ENCODE data around the gene ACP1. TPM values are rescaled to one million over a fixed set of nuclear protein-coding genes. Genes with fewer than 3 reads are reported as not detected.

ACP1 gene
- total RNA-seq, 1 donor from 2014 or later = 133 TPM

DNA sequence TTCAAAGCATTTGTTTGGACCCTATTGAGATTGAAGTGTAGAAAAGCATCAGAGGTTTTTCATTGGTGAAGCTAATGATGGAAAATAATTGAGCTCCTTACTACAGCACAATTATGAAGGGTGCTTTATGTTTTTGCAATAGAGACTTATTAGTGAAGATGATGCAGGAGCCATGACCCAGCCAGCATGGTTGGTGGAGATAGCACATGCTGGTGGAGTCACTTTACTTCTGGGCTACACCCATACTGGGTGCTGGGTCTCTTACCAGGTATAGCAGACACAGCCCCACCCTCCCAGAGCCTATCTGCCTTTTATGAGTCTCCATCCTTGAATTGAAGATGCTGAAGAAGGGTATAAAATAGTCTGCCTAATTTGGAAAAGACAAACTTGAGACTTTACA, 3.6 kb downstream of the ACP1 start:
- DNase-seq (ENCODE audit: low read depth, low spot score) = no peak
- no peak overlapping the region for H3K27ac Mint-ChIP-seq (ENCODE audit: unreplicated experiment)
- TF ChIP-seq, protein P1, sequence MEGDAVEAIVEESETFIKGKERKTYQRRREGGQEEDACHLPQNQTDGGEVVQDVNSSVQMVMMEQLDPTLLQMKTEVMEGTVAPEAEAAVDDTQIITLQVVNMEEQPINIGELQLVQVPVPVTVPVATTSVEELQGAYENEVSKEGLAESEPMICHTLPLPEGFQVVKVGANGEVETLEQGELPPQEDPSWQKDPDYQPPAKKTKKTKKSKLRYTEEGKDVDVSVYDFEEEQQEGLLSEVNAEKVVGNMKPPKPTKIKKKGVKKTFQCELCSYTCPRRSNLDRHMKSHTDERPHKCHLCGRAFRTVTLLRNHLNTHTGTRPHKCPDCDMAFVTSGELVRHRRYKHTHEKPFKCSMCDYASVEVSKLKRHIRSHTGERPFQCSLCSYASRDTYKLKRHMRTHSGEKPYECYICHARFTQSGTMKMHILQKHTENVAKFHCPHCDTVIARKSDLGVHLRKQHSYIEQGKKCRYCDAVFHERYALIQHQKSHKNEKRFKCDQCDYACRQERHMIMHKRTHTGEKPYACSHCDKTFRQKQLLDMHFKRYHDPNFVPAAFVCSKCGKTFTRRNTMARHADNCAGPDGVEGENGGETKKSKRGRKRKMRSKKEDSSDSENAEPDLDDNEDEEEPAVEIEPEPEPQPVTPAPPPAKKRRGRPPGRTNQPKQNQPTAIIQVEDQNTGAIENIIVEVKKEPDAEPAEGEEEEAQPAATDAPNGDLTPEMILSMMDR (conservative IDR thresholded peaks at IDR 0.05) = no peak
- peaks cover 3% of the 10 kb centered on the region for H3K27me3 Mint-ChIP-seq (ENCODE audit: low read depth)
- peaks cover 5% of the 10 kb centered on the region for H3K36me3 Mint-ChIP-seq (ENCODE audit: low read depth)
- H3K9me3 Mint-ChIP-seq = no peaks in the 10 kb centered on the region
- H3K4me3 Mint-ChIP-seq = peak overlapping the region; percentile 17
- H3K4me1 Mint-ChIP-seq = peaks cover 30% of the 10 kb centered on the region

DNA sequence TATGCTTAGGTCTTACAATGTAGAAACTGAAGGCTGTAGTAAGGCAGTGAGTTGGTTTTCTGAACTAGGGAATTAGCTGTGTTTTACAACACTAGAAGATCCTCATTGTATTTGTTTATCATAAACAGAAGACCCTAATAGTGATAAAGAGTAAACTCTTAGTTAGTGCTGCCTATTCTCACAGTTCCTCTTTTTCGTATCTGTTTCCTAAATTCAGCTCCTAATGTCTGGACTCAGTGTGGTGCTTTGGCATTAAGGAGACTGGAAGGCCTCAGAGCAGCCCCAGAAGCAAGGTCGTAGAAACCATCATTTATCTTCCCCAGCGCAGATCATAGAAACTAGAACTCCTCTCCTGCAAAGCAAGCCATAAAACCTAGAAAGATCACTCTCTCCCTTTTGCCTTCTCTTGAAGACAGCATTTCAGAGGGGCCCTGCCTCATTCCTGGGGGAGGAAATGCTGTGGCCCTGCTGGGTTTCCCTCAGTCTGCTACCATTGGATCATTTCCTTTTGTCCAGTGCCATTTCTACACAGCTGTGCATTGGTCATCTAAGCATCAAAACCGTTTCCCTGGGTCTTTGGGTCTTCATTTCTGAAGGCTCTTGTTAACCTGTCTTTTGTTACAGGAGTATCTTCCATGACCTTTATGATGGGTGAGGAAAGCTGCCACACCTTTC, 4.7 kb downstream of the ACP1 start:
- TF ChIP-seq, protein P1 (conservative IDR thresholded peaks at IDR 0.05) = no peak

DNA sequence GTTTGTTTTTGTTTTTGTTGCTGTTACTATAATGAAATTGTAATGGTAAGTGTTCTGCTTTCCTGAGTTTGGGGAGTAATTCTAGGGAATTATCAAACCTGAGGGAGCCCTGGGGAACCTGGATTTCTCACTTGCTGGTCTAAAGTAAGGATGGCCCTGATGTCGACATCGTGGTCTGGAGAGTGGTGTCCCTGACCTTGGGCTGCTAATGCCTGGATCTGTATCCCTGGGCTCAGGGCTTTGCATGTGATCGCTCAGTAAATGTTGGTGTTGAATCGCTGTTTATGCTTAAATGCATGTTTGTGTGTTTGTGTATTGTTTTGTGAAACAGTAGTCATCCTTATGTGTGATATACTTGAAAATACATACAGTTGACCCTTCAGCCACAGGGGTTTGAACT, 6.1 kb downstream of the ACP1 start:
- no peak overlapping the region for H3K4me3 Mint-ChIP-seq
- no peak for DNase-seq (ENCODE audit: low read depth, low spot score)
- H3K4me1 Mint-ChIP-seq = peaks cover 22% of the 10 kb centered on the region
- TF ChIP-seq, protein P1 (conservative IDR thresholded peaks at IDR 0.05) = no peak
- no peak overlapping the region for H3K27ac Mint-ChIP-seq (ENCODE audit: unreplicated experiment)
- no peaks in the 10 kb centered on the region for H3K9me3 Mint-ChIP-seq
- no peaks in the 10 kb centered on the region for H3K27me3 Mint-ChIP-seq (ENCODE audit: low read depth)
- H3K36me3 Mint-ChIP-seq (ENCODE audit: low read depth) = peaks cover 5% of the 10 kb centered on the region

More for the DNA sequence above, 4.7 kb downstream of the ACP1 start:
- no peaks in the 10 kb centered on the region for H3K9me3 Mint-ChIP-seq
- H3K27ac Mint-ChIP-seq (ENCODE audit: unreplicated experiment) = no peak overlapping the region
- no peaks in the 10 kb centered on the region for H3K27me3 Mint-ChIP-seq (ENCODE audit: low read depth)
- H3K36me3 Mint-ChIP-seq (ENCODE audit: low read depth) = peaks cover 5% of the 10 kb centered on the region
- DNase-seq (ENCODE audit: low read depth, low spot score) = no peak
- H3K4me1 Mint-ChIP-seq = peaks cover 30% of the 10 kb centered on the region
- H3K4me3 Mint-ChIP-seq = no peak overlapping the region

DNA sequence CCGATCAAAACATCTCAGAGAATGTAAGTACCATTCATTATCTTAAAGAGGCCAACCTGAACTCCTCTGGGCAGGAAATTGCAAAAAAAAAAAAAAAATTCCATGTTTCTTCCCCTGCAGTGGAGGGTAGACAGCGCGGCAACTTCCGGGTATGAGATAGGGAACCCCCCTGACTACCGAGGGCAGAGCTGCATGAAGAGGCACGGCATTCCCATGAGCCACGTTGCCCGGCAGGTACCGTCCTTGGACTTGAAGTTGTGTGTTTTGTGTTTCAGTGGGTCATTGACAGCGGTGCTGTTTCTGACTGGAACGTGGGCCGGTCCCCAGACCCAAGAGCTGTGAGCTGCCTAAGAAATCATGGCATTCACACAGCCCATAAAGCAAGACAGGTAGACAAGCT, 7.2 kb downstream of the ACP1 start:
- Mint-ChIP-seq H3K4me1 (peaks cover 11% of the 10 kb centered on the region), H3K36me3 (ENCODE audit: low read depth) (peaks cover 7% of the 10 kb centered on the region), H3K9me3 (no peaks in the 10 kb centered on the region), H3K27me3 (ENCODE audit: low read depth) (no peaks in the 10 kb centered on the region), H3K4me3 (no peak overlapping the region), H3K27ac (ENCODE audit: unreplicated experiment) (no peak overlapping the region)
- no peak for DNase-seq (ENCODE audit: low read depth, low spot score)
- TF ChIP-seq, protein P1 (conservative IDR thresholded peaks at IDR 0.05) = no peak

DNA sequence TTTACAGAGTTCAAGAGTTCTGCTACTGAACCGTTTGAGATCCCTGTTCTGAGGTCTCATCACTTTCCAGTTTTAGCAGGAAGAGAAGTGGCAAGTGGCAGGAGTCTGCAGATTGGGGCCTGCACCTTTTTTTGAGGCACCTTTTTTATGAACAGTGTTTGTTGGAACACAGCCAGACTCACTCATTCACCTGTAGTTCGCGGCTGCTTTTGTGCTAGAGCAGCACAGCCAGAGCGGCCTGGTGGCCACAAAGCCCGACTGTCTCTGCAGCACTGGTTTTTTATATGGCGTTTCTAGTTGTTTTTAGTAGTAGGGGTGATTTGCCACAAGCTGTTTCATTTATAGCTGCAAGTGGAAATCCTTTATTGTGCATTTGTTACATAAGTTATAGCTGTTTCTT, 8.6 kb downstream of the ACP1 start:
- TF ChIP-seq, protein P1 (conservative IDR thresholded peaks at IDR 0.05) = no peak
- no peak for DNase-seq (ENCODE audit: low read depth, low spot score)
- Mint-ChIP-seq H3K4me1 (no peaks in the 10 kb centered on the region), H3K4me3 (no peak overlapping the region), H3K36me3 (ENCODE audit: low read depth) (peaks cover 16% of the 10 kb centered on the region), H3K9me3 (no peaks in the 10 kb centered on the region), H3K27me3 (ENCODE audit: low read depth) (no peaks in the 10 kb centered on the region), H3K27ac (ENCODE audit: unreplicated experiment) (no peak overlapping the region)

Data from neural crest cell (in vitro differentiated cells).